Measurements from ENCODE around the gene TMEM208.

TMEM208 gene

DNA sequence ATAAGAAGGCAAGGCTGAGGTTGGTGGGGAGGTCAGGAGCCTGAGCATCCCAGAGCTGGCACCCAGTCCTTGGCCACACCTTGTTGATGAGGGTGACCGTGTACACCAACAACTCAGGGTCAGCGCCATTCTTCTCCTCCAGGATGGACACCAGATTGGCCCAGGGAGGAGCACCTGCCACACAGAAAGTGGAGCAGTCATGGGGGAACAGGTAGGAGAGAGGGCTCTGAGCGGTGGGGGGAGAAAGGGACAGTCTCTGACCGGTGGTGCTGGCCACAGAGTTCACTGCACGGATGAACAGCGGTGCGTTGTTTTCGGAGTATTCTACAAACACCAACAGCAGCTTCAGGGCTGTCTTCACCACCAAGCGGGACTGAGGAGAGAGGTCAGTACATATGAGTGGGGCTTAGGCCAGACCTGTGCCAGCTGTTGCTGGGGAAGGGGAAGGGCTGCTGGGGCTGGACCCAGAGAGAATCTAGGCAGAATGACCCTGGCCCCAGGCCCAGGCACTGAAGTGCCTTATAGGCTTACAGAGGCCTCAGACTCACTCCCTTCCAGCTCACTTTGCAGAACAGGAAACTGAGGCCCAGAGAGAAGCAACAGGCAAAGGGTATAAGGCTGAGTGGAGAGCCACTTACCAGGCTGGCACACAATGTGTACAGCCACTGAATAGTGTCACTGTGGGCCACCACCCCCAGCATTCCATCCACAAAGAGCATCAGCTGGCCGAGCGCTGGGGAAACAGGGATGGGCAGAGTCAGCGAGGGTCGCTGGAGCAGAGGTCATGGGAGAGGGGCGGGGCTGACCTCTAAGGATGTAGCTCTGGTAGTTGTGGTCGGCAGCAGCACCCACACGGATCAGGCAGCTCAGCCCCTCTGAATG, 10.7 kb downstream of the TMEM208 start:
- no peak for DNase-seq (ENCODE audit: low read depth)

DNA sequence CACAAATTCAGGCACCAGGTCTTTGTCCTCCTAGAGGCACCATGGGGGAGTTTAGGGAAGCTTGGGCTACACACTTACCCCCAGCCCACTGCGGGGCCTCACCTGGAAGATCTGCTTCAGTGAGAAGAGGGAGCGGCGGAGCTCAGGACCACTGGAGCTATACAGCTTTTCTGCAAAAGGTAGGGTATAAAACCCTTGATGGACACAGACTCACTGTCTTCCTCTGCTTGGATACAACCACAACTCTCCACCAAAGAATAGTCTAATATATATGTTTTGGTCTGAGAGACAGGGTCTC, 11.3 kb downstream of the TMEM208 start:
- no peak for DNase-seq (ENCODE audit: low read depth)

DNA sequence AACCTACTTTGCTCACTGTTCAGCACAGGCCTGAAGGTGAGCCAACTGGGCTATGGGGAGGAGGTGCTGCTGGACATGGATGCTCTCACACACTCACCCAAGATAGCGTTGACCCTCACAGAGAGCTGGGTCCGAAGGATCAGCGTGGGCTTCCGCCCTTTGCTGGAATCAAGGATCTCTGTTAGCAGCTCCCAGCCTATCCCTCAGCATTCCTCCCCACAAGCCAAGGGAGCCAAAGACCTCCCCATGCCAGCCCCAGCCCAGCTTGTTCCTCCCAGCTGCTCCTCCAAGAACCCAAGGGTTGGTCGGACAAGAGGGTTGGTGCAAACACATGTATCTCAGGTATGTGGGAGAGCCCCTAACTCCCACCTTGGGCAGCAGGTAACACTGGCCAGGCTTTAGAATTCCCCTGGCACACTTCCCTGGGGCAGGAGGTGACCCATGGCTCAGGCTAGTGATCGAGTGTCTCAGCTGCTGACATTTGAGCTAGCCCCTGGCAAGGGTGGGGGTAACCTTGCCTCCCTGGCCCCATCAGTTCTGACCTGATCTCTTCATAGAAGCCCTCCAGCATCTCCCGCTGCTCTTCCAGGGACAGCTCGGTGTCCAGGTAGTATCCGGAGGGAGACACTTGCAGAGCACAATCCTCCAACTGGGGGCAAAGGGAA, 12.0 kb downstream of the TMEM208 start:
- no peak for DNase-seq (ENCODE audit: low read depth)

DNA sequence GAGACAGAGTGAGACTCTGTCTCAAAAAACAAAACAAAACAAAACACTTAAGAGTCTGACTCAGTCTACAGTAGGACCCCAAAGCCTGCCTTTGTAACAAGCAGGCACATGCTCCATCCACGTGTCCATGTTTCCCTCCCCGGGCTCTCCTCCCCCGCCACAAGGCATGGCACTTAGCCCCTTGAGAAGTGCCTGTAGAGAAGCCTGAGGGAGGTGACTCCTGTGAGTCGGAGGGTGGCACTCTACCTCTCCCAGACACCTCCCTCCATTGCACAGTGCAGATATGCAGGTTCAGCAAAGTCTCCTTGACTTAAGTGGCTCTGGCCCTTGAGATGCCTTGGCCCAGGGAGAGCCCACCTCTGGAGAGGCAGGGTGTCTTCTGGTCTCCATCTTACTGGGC, 13.6 kb downstream of the TMEM208 start:
- DNase-seq (ENCODE audit: low read depth), result no peak

DNA sequence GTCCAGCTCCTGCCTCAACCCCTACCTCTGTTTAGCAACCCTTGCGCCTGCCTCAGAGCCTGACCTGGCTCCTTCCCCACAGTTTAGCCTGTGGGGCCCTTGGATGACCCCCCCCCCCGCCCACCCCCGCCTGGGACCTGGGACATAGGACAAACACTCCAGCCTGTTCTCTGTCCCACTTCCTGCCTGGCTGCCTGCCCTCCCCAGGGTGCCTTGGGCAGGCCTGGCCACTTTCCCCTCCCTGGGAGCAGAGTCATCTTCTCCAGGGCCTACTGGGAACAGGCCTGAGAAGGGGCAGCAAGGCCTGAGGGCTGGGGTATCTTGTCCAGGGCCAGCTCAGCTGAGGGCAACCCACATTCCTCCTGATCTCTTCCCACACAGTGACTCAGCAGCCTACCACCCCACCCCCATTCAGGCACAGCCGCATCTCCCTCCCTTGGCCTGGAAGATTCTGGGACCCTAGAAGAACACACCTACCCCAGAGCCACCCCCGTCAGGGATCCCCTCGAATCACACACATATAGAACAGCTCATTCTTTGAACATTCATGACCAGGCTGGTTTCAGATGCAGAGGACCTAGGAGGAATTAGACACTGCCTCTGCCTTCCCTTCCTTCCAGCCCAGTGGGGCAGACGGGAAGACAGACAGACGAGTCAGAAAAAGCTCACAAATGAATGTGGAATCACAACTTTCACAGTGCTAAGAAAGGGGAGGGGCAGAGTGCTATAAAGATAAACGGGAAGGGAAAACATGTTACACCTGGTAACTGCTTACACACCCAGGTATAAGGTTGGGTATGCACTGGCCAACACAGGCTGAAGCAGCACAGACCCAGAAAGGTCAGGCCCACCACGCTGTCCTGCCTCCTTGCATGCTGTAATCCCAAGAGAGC, 14.3 kb downstream of the TMEM208 start:
- no peak for DNase-seq (ENCODE audit: low read depth)

DNA sequence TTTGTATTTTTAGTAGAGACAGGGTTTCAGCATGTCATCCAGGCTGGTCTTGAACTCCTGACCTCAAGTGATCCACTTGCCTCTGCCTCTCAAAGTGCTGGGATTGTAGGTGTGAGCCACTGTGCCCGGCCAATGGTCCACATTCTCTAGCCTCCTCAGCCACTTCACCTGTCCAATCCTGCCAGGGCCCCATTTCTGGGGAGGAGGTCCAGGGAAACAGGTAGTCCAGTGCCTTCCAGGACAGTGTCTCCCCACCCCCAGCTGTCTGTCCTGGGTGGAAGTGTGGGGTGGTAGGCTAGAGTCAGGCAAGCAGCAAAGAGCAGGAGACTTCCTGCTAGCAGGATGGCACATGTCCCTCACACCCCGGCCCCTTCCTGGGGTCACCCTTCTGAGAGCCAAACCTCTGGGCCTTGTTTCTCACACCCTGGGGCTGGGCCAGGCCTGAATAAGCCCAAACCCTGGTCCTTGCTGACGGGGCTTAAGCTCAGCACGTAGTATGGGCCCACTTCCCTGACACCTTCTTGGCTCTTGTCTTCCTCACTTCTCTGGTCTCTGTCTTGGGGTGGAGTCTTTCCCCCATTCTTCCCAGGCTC, 15.3 kb downstream of the TMEM208 start:
- no peak for DNase-seq (ENCODE audit: low read depth)

DNA sequence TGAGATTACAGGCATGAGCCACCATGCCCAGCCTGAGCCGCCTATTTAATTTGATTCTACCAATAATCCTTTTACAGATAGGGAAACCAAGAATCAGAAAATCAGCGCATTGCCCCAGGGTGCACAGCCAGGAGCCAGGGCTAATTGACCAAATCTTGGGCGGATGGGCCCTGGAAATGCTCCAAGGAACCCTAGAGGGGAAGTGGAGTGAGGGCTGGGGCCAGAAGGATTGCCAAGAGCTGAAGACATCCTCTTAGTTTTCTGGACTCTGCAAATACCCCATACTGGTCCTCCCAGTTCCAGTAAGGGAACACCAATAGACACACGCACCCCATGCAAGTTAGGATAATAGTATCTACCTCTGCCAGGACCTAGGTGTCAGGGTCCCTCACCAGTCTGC, 16.6 kb downstream of the TMEM208 start:
- DNase-seq (ENCODE audit: low read depth), result no peak

DNA sequence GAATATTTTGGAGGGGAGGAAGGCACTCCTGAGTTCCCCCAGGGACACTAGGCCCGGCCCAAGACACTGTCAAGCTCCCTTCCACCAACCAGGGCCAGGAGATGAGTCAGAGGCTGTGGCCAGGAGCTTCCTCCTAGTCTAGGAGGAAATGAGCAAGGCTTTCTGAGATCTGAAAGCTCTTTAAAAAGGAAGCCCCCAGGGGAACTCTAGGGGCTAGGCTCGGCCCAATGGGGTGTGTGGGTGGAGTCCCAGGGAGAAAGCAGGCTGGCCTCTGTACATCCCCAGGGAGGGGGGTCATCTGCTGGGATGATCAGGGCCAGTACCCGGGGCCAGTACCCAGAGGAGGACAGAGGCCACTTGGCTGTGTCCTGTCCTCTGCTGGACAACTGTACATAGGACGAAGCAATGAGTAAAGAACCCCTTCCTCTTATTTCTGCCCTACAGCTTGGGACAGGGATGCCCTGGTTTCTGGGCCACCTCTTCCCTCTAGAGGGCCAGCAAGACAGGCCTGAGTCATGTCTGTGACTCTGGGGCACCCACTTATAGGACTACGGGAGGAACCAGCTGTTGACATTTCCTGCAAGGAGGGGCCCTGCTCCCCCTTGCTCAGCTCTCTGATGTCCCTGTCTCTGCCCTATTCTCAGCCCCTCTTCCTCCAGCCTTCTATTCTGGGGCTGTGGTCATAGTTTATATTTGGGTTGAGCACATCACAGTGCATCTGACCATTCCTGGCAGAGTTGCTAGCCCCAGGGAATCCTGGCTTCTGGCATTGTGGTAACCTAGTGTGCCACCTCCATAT, 17.7 kb downstream of the TMEM208 start:
- DNase-seq (ENCODE audit: low read depth), result peak; percentile 69

DNA sequence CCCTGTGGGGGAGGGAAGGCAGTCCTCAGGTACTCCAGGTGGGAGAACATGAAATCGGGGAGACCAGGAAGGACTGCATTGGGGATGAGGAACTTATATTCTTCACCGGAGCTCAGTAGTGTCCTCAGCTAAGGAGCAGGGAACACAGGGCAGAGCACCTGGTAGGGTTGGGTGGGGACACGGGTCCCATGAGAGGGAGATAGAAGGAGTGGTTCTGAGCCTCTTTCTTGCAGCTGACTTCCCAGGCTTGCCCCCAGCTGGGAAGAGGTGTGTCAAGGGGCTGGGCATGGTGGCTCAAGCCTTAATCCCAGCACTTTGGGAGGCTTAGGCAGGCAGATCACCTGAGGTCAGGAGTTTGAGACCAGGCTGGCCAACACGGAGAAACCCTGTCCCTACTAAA, 18.3 kb downstream of the TMEM208 start:
- no peak for DNase-seq (ENCODE audit: low read depth)

DNA sequence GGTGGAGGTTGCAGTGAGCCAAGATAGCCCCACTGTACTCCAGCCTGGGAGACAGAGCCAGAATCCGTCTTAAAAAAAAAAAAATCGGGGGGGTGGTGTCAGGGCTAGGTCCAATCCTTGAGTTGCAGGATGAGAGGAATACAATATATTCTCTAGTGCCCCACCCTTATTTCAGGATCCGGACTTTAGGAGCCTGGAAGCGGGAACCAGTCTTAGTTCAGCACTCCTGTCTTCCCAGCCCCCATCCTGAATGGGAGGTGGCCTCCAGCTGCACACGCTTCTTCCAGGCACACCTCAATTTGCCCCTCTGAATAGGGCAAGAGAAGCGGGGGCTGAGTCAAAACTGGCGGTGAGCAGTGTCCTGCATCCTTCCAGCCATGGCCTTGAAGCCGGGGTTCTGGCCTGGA, 18.7 kb downstream of the TMEM208 start:
- no peak for DNase-seq (ENCODE audit: low read depth)

DNA sequence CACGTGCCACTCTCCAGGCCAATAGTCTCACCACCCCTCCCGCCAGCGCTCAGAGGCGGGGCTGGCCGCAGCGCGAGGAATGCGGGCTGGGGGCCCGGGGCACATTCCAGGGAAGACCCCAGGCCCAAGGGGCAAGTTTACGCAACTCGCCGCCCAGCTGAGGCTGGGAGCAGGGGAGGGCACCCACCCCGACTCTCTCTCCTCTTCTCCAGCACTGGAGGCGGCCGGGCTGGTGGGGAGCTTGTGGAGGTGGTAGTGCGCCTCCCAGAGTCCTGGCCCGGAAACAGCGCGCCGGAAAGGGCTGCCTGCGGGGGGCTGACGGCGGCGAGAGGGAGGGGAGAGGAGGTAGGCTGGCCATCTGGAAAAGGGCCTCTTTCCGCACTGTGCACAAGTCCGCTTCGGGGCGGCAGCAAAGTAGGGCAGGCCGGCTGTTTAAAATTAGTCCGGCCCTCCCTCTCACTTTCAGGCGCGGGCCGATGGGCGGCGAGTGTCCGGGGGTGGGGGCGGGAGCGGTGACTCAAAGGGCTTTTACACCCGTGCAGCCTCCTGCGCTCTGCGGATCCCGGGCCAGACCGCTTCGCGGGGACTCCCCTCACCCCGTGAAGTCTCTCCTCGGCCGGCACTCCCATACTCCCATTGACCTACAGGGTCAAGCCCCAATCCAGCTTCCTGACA, 19.3 kb downstream of the TMEM208 start:
- no peak for DNase-seq (ENCODE audit: low read depth)

DNA sequence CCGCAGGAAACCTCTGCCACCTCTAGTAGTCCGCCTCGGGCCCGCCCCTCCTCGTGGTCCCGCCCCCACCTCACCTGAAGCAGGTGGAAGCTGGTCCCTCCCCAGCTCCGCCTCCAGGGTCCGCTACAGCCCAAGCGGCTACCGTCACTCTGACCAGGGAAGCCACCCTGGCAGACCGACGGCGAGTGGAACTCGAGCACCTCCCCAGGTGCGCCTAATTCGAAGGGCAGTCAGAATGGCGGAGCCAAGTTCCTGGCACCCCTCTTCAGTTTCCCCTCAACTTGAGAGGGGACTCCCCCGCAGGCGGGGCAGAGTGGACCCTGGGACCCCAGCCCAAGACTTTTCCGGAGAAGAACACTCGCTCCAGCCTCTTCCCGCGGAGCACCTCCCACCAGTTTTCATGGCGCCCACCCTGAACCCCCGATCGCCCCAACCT, 19.8 kb downstream of the TMEM208 start:
- DNase-seq (ENCODE audit: low read depth), result no peak

DNA sequence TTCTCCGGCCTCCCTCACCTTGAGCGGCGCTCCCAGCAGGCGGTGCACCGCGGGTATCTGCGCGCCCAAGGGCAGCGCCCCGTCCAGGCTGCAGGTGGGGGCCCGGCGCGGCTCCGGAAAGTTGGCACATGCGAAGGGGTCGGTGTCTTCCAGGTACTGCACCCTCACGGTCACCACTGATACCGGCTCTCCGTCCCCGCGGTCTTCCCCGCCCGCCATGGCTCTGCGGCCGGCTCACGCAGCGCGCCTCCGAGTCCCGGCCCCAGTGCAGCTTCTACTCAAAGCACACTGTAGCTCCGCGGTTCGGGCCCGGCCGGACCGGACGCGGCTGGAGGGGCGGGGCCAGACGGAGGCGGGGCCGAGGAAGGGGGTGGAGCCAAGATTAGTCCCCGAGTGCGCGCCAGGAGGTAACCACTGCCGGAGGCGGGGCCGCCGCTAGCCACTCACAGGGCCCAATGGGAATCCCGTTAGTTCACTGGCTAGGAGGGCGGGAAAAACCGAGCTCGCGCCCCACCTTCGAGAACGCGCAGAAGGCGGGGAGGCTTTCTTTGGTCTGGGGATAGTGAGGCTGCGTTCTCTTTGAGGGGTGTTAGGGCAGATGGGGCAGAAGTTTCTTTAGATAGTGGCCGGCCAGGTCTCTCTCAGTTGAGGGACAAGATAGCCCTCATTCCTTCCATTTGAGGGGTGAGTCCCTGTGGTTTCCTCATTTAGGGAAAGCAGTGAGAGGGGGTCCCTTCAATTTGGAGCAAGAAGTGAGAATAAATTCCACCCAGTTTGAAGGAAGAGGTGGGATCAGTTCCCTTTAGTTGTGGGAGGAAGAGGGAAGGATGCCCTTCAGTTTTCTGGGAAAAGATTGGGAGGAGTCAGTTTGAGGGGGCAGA, 20.5 kb downstream of the TMEM208 start, which contains the start of gene FHOD1:
TSS of gene FHOD1 (minus strand) at position 290 of the 881 bp plus-strand sequence. CDS start at position 219, 71 bp downstream.
- peak; percentile 96 for DNase-seq (ENCODE audit: low read depth)

DNA sequence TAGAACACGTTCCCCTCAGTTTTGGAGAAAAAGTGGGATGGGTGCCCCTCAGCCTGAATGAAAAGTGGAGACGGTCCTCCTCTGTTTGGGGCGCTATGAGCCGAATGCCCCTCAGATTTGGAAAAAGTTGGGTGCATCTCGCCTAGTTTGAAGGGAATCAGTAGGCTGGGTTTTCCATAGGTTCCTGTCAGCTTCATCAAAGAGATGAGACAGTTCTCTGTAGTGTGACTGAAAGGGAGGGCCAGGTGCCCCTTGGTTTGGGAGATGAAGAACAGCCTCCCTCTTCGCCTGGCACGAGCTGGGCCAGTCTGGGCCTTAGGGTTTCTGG, 21.1 kb downstream of the TMEM208 start:
- DNase-seq (ENCODE audit: low read depth), result no peak

DNA sequence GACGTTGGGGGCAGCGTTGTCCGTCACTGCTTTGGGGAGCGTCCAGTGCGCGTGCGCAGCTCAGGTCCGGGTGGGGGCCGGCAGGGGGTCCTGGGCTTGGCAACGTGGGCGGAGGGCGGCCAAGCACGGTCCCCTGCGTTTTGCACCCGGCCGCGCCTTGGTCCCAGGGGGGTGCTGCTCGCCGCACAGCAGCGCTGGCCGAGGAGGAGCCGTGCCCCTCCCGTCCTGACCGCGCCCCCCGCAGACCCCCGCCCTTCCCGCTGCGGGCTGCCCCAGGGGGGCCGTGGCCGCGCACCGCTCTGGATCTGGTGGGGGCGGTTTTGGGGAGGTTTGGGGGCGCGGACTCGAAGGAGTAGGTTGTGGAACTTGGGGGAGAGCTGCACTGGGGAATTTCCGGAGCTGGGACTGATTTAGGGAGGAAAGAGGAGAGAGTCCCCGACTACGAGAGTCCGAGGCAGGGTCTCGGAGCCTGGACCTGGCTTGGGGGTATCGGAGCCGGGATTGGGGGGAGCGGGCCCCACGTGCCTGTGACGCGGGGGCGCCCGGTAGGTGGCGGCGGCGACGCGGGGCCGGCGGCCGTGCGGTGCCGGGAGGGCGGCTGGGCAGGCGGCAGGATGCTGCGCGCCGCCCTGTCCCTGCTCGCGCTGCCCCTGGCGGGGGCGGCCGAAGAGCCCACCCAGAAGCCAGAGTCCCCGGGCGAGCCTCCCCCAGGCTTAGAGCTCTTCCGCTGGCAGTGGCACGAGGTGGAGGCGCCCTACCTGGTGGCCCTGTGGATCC, 21.7 kb downstream of the TMEM208 start, which contains the start of gene SLC9A5:
TSS of gene SLC9A5 (plus strand) at position 579 of the 777 bp plus-strand sequence. CDS start at position 615, 36 bp downstream.
- no peak for DNase-seq (ENCODE audit: low read depth)

DNA sequence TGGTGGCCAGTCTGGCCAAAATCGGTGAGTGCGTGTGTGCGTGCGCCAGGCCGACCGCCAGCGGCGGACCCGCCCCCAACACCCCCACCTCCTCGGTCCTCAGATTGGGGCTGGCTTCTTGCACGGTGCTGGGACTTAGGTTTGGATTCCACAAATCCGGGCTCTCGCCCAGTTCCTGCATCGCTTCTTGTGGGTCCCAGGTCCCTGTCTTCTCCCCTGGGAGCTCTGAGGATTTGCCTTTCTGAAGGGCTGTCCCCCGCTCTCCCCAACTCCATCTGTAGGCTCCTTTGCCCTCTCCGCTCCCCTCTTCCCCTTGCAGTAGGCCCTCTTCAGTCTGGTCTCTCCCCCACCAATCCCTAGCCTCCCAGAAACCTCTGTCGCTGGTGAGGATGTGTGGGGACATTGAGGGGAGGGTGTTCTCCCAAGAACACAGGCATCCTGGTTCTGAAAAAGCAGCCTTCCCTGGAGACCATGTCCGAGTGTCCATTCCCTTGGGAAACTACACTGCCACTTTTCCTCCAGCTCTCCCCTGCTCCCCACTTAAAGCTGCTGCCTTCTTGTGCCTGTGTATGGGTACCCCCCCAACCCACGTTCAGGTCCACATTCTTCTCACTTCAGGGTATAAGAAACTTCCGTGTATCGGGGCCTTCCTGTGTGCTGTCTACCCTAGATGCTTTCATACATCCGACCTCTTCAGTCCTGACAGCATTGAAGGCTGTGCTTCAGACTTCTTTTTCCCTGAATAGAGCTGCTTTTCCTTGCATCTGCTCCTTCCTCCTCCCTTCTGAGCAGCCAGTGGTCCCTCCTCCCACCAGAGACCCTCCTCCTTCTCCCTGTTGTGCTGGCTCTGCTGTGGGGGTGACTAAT, 22.5 kb downstream of the TMEM208 start:
- DNase-seq (ENCODE audit: low read depth), result no peak

DNA sequence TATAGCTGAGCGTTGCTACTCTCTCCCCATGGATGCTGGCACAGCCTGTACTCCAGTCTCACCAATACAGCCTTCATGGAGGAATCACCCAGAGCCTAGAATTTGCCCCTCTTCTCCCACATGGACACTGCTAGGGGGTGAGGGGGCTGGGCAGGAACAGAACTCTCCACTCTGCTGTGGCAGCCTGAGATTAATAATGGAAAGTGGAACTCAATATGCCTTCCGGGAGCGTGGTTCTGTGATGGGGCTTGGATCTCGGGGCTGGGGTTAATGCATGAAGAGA, 23.1 kb downstream of the TMEM208 start:
- no peak for DNase-seq (ENCODE audit: low read depth)
